C4-2B (cell line): ENCODE measurements around the gene CLEC16A.

Source experiments
- H3K27ac ChIP-seq: fragments of 450-650 bp; 2 replicates; pipeline ENCODE4 v1.5.1; 2017
- CTCF ChIP-seq: fragments of 450-650 bp; conservative IDR thresholded peaks from 2 replicates; pipeline ENCODE4 v1.5.1; 2017; ENCODE audit warnings: mild to moderate bottlenecking
- ZFX ChIP-seq: fragments of 450-650 bp; IDR thresholded peaks from 2 replicates; pipeline ENCODE4 v1.6.1; 2017

Gene CLEC16A

GRCh38 chr16:11059588-11059987 lies 115.2 kb downstream of the CLEC16A start:
- no peak for TF ChIP-seq ZFX
- TF ChIP-seq CTCF = no peak
- H3K27ac ChIP-seq = no peak overlapping the region

DNA sequence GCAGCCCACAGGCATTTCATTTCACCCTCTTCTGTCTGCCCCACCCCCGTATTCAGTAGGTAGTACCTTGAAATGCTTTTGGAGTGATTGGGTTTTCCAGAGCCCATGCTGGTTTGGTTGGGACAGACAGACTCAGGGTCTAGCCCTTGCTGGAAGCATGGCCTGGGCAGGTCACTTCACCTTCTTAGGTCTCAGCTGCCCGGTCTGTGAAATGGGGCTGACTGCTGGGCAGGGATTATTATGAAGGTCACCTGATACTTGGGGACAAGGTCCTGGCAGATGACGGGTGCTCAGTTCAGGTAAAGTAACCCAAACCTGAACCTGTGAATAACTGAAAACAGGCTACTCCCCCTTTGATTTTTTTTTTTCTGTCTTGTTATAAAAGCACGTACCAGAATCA lies 116.0 kb downstream of the CLEC16A start:
- no peak for TF ChIP-seq ZFX
- TF ChIP-seq CTCF = no peak
- no peak overlapping the region for H3K27ac ChIP-seq

- no peak overlapping the region for H3K27ac ChIP-seq
- TF ChIP-seq ZFX (no peak), CTCF (no peak)
Measured at GRCh38 chr16:11060842-11061241, 116.5 kb downstream of the CLEC16A start.

DNA sequence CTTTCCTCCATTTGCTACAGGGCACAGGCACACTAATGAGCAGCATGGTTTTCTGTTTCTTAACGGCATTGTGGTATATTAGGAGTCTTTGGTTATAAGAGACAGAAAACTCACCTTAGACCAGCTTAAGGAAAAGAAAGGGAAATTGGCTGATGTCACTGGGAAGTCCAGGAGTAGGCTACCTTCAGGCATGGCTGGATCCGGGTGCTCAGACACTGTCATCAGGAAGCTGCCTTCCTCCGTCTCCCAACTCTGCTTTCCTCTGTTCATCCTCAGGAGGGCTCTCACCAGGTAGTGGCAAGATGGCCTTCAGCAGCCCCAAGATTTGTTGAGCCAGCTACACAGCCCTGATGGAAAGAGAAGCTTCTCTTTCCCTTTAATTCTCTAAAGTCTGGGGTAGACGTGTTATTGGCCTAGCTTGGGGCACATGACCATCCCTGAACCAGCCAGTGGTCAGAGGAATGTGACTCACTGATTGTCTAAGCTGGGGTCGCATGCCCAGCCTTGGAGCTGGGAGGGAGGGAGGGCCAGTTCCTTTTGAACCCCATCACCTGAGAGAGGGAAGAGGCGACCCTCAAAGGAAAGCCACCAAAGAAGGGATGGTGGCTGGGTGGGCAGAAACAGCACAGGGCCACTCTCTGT lies 117.4 kb downstream of the CLEC16A start:
- H3K27ac ChIP-seq = no peak overlapping the region
- TF ChIP-seq CTCF (no peak), ZFX (no peak)

DNA sequence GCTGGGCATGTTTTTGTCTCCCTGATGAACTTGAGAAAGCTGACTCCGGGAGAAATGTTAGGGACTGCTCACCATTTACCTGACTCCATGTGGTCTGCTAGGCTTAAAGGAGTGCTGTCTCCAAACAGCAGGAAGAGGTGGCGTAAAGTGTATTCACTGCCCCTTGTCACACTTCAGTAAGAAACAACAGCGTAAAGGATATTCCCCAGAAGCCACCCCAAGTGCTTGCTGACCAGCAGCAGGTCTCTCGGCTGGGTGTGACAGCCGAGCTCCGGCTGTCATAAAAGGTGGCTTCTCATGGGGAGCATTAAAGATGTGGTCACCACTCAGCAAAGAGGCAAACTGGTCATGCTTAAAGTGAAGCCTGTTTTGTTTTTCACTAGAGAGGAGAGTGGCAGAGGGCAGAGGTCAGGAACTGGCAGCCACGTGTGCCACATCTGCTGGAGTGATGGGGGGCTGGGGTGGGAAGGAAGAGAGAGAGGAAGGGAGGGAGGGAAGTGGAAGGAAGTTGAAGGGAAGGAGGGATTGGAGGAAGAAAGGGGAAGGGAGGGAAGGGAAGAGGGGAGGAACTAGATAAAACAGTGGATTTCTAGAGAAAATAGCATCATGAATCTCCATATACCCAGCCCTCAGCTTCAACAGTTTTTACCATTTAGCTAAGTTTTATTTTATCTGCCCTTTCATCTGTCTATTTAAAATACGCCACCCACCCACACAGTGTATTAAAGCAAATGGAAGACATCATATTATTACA lies 119.3 kb downstream of the CLEC16A start:
- H3K27ac ChIP-seq = no peak overlapping the region
- TF ChIP-seq CTCF = no peak
- TF ChIP-seq ZFX = no peak

- TF ChIP-seq CTCF = no peak
- TF ChIP-seq ZFX = no peak
- H3K27ac ChIP-seq = no peak overlapping the region
Measured at GRCh38 chr16:11064202-11064540, 119.8 kb downstream of the CLEC16A start.

GRCh38 chr16:11064851-11065250 lies 120.5 kb downstream of the CLEC16A start:
- no peak for TF ChIP-seq ZFX
- no peak for TF ChIP-seq CTCF
- H3K27ac ChIP-seq = no peak overlapping the region
